Left lobe of liver (tissue), 2 donors: Measurements from ENCODE around the gene TPR. TPM values are rescaled to one million over a fixed set of nuclear protein-coding genes. Genes with fewer than 3 reads are reported as not detected.
"Not testable (repeated sequence)": the region's sequence is repeated elsewhere in the genome, so short reads cannot be mapped to it uniquely, and the experiment has no call there.

ENCODE experiments used
- ATAC-seq: fragments of 200-7000 bp; cut with Tn5 transposase; one replicate; pipeline ENCODE4 v1.9.1; 2020; ENCODE audit warnings: mild to moderate bottlenecking, moderate library complexity
- DNase-seq: peaks from one replicate; pipeline ENCODE4 v3.0.0-alpha.2; 2020; ENCODE audit warnings: low spot score
- total RNA-seq: library from RNA; stranded (reverse); gene quantifications from one replicate; pipeline ENCODE4 v1.2.1, GENCODE V29; 2021
- donor health status: DM: no; HTN: no; CAD: no; lungs with moderate emphysema.
- donor health status: DM: no; HTN: yes; CAD: no.

TPR gene
- 27.2 TPM for total RNA-seq

- ATAC-seq, result peak; percentile 88
- peak; percentile 97 for DNase-seq
Observed at GRCh38 chr1:186375152-186375928, at the start of gene TPR, which contains the start of gene ODR4. Gene TPR (minus strand): TSS chr1:186375253. CDS start chr1:186375028, 225 bp downstream. Gene ODR4 (plus strand): TSS chr1:186375838. CDS start chr1:186379786, 3,948 bp downstream.

- DNase-seq (no peak), ATAC-seq (no peak)
Observed at GRCh38 chr1:186424539-186424938, 49.5 kb upstream of the TPR start.

DNA sequence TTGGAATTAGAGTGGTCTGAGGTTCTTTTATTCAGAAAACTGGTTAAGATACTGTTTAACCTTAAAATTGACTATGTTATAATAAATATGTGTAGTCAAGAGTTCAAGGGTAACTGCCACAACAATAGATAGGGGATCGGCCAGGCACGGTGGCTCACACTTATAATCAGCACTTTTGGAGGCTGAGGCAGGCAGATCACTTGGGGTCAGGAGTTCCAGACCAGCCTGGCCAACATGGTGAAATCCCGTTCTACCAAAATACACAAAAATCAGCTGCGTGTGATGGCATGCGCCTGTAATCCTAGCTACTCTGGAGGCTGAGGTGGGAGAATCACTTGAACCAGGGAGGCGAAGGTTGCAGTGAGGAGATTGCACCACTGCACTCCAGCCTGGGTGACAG is 46.4 kb upstream of the TPR start:
- DNase-seq (no peak), ATAC-seq (no peak)

- ATAC-seq (no peak), DNase-seq (no peak)
Observed at GRCh38 chr1:186420923-186421322, 45.9 kb upstream of the TPR start.

DNA sequence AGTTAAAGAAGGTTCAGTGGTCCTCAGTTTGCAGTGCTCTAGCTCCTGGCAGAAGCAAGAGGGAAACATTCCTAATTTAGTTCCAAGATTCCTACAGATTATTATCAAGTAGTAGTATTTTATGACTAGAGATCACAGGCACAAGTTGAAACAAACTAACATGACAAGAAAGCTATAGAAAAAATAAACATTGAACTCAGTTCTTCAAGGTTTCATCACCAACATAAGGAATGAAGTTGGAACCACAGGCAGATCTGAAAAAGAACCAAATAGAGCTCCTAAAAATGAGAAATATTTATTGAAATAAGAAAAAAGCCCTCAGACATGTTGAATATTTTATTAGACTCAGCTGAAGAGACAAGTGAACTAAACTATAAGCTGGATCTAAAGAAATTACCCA is 45.3 kb upstream of the TPR start:
- no peak for DNase-seq
- ATAC-seq, result no peak

- DNase-seq, result no peak
- no peak for ATAC-seq
Observed at GRCh38 chr1:186418503-186418902, 43.5 kb upstream of the TPR start.

- DNase-seq (no peak), ATAC-seq (no peak)
Observed at GRCh38 chr1:186413319-186413718, 38.3 kb upstream of the TPR start.

DNA sequence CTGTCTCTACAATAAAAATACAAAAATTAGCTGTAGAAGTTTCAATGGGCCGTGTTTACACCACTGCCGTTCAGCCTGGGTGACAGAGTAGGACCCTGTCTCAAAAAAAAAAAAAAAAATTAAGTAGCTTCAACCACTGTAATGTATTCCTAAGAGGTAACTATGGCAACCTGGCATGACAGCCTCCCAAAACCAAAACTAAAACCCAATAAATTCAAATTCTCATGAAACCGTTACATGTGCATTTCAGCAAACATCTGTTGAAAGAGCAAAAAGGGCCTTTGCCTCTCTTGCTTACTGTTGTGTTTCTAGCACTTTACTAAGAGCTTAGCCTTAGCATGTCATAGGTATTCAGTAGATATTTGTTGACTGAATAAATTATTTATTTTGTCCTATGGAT is 34.0 kb upstream of the TPR start:
- DNase-seq (no peak), ATAC-seq (no peak)

- DNase-seq (no peak), ATAC-seq (peak; percentile 58)
Observed at GRCh38 chr1:186404454-186405051, 29.5 kb upstream of the TPR start.

DNA sequence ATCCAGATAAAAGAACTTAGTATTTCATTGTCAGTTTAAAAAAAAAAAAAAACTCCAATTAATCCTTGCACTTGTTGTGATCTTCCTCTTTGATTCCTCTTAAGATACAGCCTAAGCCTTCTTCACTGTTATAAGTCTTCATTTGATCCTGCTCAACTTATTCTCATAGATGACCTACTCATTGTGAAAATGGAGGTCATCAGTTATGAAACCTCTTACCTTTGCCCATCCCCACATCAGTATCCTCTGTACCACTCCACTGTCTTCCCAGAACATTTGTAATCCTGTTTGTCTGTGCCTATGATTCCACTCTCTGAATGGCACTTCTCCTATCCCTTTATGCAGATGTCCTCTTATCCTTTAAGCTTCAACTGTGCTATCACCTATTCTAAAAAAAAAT is 28.6 kb upstream of the TPR start:
- ATAC-seq, result no peak
- no peak for DNase-seq

GRCh38 chr1:186401446-186401845 is 26.4 kb upstream of the TPR start:
- ATAC-seq, DNase-seq: not testable (repeated sequence)

- not testable (repeated sequence) for ATAC-seq
Observed at GRCh38 chr1:186392711-186393110, 17.7 kb upstream of the TPR start.

DNA sequence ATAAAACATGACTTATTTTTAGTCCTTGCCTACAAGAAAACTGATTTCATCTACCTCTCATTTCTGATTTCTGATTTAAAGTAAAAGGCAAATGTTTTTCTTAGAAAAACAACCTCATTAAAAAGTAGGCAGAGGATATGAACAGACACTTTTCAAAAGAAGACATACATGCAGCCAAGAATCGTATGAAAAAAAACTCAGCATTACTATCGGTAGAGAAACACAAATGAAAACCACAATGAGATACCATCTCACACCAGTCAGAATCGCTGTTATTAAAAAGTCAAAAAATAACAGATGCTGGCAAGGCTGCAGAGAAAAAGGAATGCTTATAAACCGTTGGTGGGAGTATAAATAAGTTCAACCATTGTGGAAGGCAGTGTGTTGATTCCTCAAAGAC is 16.8 kb upstream of the TPR start:
- DNase-seq (no peak), ATAC-seq (no peak)

More at GRCh38 chr1:186392711-186393110, 17.7 kb upstream of the TPR start:
- not testable (repeated sequence) for DNase-seq

DNA sequence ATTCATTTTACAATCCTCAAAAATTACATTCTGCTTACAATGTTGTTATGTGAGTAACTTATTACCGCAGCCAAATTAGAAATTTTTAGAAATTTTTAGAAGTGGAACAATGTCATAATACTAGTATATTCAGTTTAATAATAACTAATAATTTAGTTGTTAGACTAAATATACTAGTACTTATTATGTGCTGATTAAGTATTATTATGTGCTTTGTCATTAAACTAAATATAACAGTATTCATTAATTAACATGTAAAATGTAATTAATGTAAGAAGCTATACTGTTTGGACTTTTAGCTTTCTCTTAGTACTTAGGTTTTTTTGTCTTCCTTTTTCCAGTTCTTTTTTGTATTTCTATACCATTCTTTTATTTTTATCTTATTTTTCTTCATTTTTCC is 15.9 kb upstream of the TPR start:
- no peak for DNase-seq
- ATAC-seq, result no peak

GRCh38 chr1:186386725-186387383 is 11.8 kb upstream of the TPR start:
- DNase-seq, result no peak
- ATAC-seq, result peak; percentile 88

- ATAC-seq, result peak; percentile 31
Observed at GRCh38 chr1:186375929-186376319, 871 bp upstream of the TPR start.

DNA sequence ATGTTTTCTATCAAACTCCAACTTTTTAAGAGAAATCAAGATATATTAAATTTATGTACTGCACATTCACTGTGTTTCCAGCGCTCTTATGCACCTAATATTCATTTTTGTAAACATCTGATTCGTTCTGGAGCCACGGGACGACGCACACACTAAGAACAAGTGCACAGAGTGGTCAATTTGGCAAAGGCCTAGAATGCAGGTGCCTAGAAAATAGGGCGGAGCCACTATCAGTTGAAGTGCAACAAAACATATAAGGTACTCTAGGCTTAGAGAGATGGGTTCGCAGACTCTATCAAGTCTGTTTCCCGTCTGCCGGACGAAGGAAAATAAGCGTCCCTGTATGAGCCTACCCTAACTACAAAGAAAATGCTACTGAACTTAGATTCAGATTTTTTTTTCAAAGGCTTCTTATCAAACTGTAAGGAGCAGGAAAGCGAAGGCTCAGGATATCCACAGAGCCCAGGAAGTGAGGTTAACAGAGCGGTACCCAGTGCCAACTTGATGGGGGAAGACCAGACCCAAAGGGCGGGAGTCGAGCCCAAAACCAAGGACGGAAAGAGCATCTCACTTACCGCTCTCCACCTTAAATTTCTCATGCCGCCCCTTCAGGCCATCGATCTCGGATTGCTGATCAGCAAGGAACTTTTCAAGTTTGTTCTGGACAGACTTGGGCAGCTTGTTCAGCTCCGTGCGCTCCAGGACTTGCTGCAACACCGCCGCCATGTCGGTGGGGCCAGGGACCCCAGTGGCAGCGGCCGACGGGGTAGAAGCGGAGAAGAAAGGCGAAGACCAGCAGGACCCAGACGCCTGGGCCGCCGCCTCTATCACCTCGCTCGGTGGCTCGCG is 526 bp downstream of the TPR start:
- DNase-seq, result no peak
- peak; percentile 28 for ATAC-seq

More at GRCh38 chr1:186375929-186376319, 871 bp upstream of the TPR start:
- no peak for DNase-seq

DNA sequence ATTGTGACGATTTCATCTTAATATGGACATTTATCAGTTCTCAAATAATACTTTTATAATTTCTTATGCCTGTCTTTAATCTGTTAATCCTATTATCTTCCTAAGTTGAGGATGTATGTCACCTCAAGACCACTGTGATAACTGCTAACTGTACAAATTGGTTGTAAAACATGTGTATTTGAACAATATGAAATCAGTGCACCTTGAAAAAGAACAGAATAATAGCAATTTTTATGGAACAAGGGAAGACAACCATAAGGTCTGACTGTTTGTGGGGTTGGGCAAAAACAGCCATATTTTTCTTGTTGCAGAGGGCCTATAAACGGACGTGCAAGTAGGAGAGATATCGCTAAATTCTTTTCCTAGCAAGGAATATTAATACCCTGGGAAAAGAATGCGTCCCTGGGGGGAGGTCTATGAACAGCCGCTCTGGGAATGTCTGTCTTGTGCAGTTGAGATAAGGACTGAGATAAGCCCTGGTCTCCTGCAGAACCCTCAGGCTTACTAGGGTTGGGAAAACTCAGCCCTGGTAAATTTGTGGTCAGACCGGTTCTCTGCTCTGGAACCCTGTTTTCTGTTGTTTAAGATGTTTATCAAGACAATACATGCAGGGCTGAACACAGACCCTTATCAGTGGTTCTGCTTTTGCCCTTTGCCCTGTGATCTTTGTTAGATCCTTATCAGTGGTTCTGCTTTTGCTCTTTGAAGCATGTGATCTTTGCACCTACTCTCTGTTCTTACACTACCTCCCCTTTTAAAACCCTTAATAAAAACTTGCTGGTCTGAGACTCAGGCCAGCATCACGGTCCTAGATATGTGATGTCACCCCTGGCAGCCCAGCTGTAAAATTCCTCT is 27.0 kb downstream of the TPR start:
- DNase-seq, result not testable (repeated sequence)

DNA sequence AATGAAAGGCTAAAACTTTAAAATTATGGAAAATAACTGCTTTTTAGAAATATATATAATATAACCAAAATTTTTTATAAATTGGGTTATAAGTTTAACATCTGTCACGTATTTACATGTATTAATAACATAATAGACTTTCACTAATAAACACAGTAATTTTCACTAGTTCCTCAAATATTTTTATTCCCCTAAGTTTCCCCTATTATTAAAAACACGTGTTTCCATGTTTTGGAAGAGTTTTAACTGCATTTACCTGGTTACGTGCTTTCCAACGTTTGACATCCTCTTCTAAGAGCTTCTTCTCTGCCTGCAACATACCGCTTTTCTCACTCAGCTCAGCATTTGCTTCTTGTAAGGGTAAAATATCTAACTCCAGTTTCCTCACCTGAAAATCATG is 34.3 kb downstream of the TPR start:
- ATAC-seq, result no peak
- no peak for DNase-seq

More for the DNA sequence above, 27.0 kb downstream of the TPR start:
- ATAC-seq, result not testable (repeated sequence)

GRCh38 chr1:186337554-186337953 is 37.5 kb downstream of the TPR start:
- DNase-seq (no peak), ATAC-seq (no peak)
